Right kidney (tissue), 1 donor: ENCODE data around the gene PCDHA7.
"Not testable (repeated sequence)": the region's sequence is repeated elsewhere in the genome, so short reads cannot be mapped to it uniquely, and the experiment has no call there.

Source experiments
- DNase-seq: peaks from one replicate; pipeline ENCODE4 v3.0.0-alpha.2; 2016

Gene PCDHA7

DNA sequence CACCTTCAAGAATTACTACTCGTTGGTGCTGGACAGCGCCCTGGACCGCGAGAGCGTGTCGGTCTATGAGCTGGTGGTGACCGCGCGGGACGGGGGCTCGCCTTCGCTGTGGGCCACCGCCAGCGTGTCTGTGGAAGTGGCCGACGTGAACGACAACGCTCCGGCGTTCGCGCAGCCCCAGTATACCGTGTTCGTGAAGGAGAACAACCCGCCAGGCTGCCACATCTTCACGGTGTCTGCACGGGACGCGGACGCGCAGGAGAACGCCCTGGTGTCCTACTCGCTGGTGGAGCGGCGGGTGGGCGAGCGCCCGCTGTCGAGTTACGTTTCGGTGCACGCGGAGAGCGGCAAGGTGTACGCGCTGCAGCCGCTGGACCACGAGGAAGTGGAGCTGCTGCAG is 11.1 kb upstream of the PCDHA7 start:
- DNase-seq = not testable (repeated sequence)

GRCh38 chr5:140823475-140823874 is 10.6 kb upstream of the PCDHA7 start:
- no peak for DNase-seq

- DNase-seq = no peak
Measured at GRCh38 chr5:140827704-140828361, 6.2 kb upstream of the PCDHA7 start, which contains the start of gene PCDHA6. TSS of gene PCDHA6 (plus strand) at chr5:140827960. CDS start at chr5:140828092, 132 bp downstream.

DNA sequence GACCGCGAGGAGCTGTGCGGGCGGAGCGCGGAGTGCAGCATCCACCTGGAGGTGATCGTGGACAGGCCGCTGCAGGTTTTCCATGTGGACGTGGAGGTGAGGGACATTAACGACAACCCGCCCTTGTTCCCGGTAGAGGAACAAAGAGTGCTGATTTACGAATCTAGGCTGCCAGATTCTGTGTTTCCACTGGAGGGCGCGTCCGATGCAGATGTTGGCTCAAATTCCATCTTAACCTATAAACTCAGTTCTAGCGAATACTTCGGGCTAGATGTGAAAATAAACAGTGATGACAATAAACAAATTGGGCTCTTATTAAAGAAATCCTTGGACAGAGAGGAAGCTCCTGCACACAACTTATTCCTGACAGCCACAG is 5.7 kb upstream of the PCDHA7 start:
- no peak for DNase-seq

- DNase-seq = not testable (repeated sequence)
Measured at GRCh38 chr5:140829511-140830501, 4.3 kb upstream of the PCDHA7 start.

- not testable (repeated sequence) for DNase-seq
Measured at GRCh38 chr5:140834439-140835008, 455 bp downstream of the PCDHA7 start.

- no peak for DNase-seq
Measured at GRCh38 chr5:140835622-140836510, 1.8 kb downstream of the PCDHA7 start.

- DNase-seq = no peak
Measured at GRCh38 chr5:140840978-140841962, 7.2 kb downstream of the PCDHA7 start, which contains the start of gene PCDHA8. TSS of gene PCDHA8 (plus strand) at chr5:140841187. CDS start at chr5:140841322, 135 bp downstream.

DNA sequence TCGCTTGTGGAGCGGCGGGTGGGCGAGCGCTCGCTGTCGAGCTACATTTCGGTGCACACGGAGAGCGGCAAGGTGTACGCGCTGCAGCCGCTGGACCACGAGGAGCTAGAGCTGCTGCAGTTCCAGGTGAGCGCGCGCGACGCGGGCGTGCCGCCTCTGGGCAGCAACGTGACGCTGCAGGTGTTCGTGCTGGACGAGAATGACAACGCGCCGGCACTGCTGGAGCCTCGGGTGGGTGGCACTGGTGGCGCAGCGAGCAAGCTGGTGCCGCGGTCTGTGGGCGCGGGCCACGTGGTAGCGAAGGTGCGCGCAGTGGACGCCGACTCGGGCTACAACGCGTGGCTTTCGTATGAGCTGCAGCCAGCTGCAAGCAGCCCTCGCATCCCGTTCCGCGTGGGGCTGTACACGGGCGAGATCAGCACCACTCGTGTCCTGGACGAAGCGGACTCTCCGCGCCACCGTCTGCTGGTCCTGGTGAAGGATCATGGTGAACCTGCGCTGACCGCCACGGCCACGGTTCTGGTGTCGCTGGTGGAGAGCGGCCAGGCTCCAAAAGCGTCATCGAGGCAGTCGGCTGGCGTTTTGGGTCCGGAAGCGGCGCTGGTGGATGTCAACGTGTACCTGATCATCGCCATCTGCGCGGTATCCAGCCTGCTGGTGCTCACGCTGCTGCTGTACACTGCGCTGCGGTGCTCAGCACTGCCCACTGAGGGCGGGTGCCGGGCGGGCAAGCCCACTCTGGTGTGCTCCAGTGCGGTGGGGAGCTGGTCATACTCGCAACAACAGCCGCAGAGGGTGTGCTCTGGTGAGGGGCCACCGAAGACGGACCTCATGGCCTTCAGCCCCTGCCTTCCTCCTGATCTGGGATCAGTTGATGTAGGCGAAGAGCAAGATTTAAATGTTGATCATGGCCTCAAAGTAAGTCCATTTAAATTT is 9.0 kb downstream of the PCDHA7 start:
- DNase-seq = no peak

DNA sequence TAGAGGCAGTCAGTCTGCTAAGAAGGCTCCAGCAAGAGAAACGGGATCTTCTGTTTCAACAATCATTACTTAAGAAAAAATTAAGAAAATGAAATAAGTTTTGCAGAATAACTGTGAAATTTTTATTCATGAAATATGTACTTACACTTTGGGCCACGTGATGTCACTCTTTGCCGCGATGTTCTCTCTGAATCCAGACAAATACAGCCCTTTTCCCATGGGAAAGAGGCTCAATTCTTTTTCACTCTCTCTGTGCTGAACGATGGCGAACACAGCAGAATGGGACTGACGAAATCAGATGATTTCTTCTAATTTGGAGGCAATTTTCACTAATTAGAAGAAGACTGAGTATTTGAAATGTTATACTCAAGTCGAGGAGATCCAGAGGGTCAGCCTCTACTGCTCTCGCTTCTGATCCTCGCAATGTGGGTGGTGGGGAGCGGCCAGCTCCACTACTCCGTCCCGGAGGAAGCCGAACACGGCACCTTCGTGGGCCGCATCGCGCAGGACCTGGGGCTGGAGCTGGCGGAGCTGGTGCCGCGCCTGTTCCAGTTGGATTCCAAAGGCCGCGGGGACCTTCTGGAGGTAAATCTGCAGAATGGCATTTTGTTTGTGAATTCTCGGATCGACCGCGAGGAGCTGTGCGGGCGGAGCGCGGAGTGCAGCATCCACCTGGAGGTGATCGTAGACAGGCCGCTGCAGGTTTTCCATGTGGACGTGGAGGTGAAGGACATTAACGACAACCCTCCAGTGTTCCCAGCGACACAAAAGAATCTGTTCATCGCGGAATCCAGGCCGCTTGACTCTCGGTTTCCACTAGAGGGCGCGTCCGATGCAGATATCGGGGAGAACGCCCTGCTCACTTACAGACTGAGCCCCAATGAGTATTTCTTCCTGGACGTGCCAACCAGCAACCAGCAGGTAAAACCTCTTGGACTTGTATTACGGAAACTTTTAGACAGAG is 14.4 kb downstream of the PCDHA7 start, which contains the start of gene PCDHA9:
PCDHA9 (plus strand) TSS at position 244 of the 964 bp plus-strand sequence; CDS start at position 358, 114 bp downstream.
- DNase-seq = not testable (repeated sequence)

DNA sequence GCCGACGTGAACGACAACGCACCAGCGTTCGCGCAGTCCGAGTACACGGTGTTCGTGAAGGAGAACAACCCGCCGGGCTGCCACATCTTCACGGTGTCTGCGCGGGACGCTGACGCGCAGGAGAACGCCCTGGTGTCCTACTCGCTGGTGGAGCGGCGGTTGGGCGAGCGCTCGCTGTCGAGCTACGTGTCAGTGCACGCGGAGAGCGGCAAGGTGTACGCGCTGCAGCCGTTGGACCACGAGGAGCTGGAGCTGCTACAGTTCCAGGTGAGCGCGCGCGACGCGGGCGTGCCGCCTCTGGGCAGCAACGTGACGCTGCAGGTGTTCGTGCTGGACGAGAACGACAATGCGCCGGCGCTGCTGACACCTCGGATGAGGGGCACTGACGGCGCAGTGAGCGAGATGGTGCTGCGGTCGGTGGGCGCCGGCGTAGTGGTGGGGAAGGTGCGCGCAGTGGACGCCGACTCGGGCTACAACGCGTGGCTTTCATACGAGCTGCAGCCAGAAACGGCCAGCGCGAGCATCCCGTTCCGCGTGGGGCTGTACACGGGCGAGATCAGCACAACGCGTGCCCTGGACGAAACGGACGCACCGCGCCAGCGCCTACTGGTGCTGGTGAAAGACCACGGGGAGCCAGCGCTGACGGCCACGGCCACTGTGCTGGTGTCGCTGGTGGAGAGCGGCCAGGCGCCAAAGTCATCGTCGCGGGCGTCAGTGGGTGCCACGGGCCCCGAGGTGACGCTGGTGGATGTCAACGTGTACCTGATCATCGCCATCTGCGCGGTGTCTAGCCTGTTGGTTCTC is 16.0 kb downstream of the PCDHA7 start:
- not testable (repeated sequence) for DNase-seq

- DNase-seq = peak; percentile 3
Measured at GRCh38 chr5:140855772-140856674, 22.0 kb downstream of the PCDHA7 start, which contains the start of gene PCDHA10. TSS of gene PCDHA10 (plus strand) at chr5:140855897. CDS start at chr5:140856049, 152 bp downstream.

DNA sequence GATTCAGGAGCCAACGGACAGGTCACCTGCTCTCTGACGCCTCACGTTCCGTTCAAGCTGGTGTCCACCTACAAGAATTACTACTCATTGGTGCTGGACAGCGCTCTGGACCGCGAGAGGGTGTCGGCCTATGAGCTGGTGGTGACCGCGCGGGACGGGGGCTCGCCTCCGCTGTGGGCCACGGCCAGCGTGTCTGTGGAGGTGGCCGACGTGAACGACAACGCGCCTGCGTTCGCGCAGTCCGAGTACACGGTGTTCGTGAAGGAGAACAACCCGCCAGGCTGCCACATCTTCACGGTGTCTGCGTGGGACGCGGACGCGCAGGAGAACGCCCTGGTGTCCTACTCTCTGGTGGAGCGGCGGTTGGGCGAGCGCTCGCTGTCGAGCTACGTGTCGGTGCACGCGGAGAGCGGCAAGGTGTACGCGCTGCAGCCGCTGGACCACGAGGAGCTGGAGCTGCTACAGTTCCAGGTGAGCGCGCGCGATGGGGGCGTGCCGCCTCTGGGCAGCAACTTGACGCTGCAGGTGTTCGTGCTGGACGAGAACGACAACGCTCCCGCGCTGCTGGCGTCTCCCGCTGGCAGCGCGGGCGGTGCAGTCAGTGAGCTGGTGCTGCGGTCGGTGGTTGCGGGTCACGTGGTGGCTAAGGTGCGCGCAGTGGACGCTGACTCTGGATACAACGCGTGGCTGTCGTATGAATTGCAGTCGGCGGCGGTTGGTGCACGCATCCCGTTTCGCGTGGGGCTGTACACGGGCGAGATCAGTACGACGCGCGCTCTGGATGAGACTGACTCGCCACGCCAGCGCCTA is 23.3 kb downstream of the PCDHA7 start:
- DNase-seq = no peak

DNA sequence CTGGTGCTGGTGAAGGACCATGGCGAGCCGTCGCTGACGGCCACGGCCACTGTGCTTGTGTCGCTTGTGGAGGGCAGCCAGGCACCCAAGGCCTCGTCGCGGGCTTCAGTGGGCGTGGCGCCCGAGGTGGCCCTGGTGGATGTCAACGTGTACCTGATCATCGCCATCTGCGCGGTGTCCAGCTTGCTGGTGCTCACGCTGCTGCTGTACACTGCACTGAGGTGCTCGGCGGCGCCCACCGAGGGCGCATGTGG is 23.8 kb downstream of the PCDHA7 start:
- no peak for DNase-seq
